Stimulated activated CD8-positive, alpha-beta memory T cell treated with anti-CD3 and anti-CD28 coated beads, Interleukin-15, amount 100 ng/mL, for 24 hours (primary cell): ENCODE data around the gene GRIN3A.

Source experiments
- DNase-seq: peaks from one replicate; pipeline ENCODE4 v3.0.0-alpha.2; 2020; ENCODE audit warnings: low read depth

Gene GRIN3A

DNA sequence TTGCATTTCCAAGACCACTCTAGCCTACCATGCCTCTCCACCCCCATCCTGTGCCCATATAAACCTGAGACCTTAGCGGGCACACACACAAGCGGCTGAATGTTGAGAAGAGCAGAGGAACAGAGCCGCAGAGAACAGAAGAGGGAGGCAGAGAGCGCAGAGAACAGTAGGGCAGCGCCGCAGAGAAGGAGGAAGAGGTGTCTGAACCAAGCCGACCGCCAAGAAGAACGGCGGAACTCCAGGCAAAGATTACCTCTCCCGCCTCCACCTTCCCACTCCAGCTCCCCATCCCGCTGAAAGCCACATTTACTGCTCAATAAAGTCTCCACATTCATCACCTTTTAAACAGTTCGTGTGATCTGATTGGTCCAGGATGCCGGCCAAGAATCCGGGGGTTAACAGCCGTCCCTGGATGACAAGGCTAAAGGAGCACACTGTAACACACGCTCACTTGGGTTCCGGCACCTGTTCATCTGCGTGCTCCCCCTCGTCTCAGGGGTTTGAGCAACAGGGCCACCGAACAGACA lies 33.2 kb downstream of the GRIN3A start:
- no peak for DNase-seq

DNA sequence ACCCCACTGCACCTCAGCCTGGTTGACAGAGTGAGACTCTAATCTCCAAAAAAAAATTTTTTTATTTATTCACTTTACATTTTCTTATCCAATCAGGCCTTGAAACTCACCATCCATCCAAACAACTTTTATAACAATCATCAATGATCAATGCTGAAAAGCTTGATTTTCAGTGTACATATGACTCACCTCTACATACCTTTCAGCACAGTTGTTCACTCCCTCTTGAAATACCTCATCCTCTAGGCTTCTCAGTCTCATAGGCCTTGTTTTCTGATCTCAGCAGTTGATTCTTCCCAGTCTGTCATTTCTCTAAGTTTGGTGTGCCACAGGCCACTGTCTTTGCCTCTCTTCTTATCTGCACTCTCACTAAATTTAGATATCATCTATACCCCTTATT lies 36.2 kb downstream of the GRIN3A start:
- no peak for DNase-seq

DNA sequence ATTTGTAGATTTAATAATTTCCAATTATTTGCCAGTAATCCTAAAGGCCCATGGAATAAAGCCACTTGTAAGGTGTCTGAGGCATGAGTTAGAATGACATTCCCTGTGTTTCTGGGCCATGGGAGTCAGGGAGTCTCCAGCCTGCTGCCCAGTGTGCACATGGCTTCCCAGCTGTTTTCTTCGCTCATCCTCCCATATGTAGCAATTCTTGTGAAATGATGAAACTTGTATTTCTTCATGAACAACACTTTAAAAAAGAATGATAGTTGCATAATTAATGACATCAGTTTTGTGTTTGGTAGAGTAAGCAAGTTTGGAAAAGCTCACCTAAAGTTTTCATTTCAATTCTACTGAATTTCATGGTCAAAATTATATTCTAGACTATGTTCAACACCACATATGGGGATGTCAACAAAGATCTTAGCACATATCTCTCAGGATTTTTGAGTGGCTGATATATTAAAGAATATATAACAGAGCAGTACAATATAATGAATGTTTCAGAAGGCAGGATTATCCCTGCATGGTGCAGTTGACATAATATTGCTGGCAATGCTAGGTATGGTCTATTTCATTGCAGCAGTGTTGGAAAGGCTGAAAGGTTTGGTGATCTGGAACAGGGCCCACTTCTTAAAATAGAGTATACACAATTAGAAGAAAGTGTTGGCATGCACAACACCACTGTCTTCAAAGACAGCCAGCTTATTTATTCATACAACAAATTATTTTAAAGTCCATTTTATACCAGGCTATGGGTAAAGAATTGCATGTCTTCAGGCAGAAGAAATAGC lies 44.7 kb downstream of the GRIN3A start:
- DNase-seq = no peak

DNA sequence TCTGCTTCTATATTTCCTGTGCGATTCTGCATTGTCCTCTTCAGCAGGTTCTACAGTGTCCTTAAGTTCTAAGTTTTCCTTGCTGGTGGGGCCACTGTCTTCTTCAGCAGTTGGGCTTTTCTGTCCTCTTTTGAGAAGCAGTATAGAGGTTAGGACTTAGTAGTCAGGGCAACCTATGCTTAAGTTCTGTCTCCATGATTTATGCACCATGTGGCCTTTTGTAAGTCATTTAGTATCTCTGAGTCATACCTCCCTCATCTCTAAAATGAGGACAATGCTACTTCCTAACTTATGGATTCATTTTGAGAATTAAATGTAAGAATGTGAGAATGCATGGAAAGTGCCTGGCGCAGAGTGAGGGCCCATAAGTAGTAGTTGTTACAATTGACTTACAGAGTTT lies 46.8 kb downstream of the GRIN3A start:
- DNase-seq = no peak

DNA sequence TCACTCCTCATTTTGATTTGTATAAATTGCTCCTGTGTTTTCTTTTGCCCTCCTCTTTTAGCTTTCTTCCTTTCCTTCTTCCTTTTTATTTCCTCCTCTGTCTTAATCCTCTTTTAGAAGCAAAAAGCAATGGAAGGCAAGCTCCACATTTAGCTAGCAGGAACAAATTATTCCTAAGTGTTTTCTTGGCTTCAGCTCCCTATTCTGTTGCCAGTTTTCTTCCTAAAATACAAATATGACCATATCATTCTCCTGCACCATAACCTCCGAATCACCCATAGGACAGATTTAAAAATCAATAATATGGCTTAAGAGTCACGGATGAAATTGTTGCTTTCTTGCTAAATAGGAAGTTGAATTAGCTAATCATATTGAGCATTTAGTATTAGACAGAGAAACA lies 49.4 kb downstream of the GRIN3A start:
- no peak for DNase-seq

DNA sequence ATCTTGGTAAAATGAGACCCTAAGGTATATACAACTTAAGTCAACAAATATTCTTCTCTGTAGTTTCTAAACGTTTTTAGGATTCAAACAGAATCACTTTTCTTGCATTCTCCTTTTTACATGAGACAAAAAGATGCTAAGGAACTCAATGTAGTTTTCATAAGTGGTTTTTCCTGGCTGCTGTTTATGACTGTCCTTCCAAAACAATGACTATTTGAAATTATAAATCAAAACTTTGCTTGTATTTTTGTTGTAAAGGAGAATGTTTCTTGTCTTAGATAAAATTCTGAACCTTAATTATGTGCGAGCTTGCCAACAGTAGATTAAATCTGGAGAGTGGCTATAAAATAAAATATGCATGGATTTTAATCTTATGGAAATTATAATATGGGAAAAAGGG lies 53.8 kb downstream of the GRIN3A start:
- DNase-seq = no peak

DNA sequence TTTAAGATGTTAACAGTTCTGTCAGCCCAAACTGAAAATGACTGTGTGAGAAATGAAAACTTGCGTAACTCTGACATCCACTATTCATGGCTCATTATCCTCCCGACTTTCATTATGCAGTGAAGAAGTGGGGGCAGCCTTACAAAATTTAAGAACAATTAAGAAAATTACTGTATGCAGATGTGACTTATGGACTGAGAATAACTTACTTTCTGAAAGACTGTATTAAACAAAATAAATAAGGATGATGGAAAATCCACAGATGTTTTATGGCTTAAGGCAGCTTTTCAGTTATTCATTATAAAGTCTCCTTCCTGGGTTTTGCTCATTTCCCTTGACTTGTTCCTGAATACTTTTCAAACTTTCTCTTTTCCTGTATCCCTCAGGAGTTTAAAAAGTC lies 55.2 kb downstream of the GRIN3A start:
- DNase-seq = no peak

DNA sequence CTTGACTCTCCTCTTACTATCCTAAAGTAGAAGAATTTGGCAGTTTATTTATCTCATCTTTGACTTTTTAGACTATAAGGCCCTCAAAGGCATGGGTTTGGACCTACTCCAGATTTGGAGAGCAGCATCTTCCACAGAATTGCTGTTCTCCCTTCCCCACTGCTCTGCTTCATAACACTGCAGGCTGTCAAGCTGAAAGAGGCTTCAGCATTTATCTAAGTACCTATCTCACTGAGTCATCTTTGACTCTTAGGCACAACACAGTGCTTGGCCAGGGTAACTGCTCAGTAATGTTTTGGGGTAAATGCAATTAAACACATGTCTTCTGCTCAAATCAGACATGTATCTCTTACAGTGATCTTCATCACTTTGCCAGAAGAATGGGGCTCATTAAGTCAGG lies 60.6 kb downstream of the GRIN3A start:
- no peak for DNase-seq

DNA sequence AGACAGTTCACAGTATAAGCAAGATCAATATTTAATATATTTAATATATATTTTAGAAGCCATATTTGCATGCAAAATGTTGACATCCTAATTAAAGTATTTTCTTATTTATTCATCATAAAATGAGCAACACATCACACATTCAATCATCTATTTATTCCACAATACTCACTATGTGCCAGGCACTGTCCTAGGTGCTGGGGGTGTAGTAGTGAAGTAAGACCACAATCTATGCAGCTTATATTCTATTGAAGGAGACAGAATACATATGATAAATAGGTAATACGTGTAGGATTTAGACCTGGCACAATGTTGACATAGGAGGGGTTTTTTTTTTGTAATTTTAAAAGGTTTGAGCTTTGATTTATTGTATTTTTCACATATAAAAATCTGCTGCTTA lies 63.1 kb downstream of the GRIN3A start:
- DNase-seq = no peak

DNA sequence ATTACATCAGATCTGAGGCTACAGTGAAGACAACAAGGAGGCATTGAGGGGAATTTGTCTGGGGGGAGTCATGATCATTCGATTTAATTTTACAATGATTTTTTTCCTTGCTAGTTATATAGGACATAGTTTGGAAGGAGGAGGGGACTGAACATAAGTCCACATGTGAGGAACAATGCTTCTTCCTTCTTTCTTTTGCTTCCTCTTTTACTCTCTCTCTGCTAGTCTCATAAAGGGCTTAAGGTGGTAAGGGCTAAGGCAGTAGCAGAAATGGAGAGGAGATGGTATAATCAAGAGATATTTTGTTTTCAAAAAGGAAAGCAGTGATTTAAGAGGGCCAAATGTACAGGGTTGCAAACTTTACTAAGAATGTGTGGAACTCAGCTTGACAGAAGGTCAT lies 64.3 kb downstream of the GRIN3A start:
- DNase-seq = no peak

DNA sequence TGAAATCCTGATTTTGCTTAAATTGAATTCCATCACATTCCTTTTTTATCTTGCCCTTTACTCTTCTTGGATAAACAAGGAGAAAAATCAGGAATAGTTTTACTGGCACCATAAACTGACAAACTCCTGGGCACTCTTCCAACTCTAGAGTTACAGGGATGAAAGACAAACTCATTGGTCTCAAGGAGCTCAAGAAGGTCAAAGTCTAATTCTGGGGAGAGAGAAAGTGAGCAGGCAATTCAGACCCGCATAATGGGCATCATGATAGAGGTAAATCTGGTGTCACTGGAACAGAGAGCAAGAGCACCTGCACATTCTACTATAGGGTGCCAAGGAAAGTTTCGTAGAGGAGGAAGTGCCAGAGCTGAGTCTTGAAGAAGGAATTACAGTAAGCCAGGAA lies 64.8 kb downstream of the GRIN3A start:
- no peak for DNase-seq

DNA sequence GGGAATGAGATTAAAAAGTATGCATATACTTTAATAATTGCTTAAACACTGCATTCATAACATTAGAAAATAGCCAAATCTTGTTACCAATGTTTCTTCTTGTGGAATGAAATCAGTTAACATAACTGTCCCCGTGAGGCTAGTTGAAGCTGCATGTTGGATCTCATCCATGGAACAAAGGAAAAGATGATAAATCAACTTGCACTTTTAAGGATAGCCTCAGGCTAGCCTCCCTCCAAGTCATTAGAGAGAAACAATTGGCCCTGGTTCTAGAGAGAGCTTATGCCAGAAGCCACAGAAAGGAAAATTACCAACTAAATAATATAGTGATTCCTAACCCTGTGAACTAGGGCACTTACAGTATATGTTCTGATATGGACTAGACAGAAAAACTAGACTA lies 66.9 kb downstream of the GRIN3A start:
- DNase-seq = no peak

DNA sequence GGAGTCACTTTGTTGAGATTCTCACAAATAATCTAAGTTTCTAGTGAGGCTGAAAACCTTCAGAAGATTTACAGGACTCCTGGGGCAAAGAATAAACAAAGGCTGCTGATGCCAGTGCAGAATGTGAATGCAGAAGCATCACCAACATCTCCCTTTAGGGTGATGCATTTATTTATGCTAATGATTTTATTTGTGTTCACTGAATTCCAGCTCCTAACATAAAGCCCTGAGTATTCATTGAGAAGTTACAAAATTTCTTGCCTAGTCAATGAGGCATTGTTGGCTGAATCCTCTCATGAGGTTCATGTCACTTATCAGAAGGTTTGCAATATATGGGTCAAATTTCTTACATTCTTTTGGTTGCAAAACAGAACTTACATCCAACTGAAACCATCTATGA lies 70.0 kb downstream of the GRIN3A start:
- DNase-seq = no peak

DNA sequence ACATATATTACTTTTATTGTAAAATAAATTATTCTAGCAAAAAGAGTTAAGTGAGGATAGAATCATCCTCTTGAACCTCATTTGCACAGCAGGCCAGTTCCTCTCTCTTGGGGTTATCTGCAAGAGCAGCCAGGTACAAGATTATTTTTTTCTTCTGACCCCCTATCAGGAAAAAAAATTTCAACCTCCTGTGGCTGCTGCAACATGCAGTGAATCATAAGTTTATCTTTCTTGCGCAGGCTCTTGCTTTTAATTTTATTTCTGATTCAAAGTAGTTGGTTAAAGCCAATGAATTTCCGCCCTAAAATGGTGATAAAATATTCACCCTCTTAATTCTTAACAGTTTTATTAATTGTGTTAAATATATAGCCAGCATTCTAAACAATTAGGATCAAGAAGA lies 74.0 kb downstream of the GRIN3A start:
- no peak for DNase-seq

DNA sequence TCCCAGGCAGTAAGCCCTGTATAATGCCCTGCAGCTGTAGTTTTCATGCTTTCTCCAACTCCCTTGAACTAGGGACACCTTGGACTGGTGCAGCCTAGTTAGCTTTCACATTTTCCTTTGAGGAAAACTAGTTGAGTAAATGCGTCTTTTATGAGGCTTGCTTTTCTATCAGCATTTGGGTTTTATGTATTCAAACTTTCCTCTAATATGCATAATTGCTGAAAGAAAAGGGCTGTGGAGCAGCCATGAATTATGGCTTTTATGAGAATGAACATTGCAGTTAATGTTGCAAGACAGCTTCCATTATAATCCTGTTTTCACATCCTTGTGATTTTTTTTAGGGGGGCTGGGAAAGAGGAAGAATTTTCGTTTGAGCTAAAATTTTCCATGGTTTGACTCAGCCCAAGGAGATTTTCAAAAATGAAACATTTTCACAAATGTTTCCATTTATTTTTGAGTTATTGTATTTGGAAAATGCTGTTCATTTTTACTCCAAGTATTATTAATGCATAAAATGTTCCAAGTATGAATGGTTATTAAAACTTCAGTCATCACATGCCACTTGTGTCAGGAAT lies 85.8 kb downstream of the GRIN3A start:
- DNase-seq = no peak

DNA sequence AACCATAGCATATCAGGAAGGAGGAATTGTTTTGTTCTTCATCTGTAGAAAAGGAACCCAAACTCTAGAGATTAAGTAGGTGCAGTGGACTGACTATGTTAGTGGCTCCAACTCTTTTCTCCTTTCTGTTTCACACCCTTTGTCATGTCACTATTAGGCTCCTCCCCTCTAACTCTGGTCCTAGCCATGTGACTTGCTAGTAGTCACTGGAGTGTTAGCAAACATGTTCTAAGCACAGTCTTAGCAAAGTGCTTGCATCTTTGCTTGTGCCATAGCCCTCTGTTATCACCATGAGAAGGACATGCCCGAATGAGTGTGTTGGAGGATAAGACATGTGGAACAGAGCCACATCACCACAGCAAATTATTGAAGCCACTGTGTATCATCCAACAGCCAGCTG lies 88.3 kb downstream of the GRIN3A start:
- DNase-seq = no peak

DNA sequence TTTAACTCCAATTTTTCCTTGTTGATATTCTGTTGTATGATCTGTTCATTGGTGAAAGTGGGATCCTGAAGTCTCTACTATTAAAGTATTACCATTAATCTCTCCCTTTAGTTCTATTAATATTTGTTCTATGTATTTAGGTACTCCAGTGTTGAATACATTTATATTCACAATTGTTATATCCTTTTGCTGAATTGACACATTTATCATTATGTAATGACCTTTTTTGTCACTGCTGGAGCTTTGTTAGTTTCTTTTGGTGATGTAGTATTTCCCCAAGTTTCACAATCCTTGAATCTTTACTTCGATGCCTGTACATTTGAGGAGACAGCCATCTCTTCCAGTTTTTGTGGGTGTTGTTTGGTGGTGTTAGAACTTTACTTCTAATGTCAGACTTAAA lies 90.0 kb downstream of the GRIN3A start:
- no peak for DNase-seq

DNA sequence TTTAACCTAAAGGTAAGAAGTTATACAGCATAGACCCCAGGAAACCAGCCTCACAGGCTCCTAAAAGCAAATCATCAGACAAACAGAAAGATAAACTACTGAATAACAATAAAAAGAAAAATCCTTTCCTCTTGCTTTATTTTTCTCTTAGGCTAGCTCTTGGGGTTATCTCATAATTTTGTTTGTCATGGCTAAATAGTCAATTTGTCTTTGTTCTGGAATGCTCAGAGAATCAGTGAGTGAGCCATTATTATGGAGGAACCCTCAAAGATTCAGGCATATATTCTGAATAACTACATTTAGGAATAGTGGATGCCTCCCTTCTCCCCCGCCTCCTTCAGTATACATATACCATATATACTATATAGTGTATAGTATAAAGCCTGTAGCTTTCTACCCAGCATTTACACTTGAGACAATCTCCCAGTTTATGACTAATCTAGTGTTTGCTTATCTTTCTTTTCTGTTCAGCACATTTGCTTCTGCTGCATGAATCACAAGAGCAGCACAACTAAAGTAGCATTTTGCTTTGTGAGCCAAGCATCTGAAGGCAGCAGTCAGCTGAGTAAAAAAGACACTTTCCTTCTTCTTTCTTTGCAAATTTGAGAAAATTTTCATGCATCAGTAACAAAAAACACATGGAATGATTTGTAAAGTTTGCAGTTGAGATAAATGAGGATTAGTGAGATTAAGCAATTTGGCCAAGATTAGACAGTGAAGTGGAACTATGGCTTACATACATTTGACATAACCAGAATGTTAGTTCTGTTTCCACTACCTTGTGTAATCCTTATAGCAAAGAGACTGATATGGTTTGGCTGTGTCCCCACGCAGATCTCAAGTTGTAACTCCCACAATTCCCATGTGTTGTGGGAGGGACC lies 98.4 kb downstream of the GRIN3A start:
- DNase-seq = no peak

DNA sequence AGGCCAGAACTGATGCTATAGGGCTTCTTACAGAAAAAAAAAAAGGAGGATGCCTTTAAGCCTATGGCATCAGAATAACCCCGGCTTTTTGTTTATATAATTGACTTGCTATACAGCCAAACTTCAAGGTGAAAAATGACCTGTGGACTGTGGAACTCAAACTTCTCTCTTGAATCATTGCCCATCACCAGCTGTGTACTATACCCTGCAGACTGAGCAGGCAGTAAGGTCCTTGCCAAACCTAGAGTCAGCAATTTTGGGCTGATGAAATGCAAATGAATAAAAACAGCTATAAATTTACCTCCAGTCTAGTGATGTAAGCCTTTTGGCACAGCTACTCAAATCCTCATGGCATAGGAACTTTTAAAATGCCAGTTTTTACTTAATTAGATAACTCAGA lies 99.1 kb downstream of the GRIN3A start:
- no peak for DNase-seq

DNA sequence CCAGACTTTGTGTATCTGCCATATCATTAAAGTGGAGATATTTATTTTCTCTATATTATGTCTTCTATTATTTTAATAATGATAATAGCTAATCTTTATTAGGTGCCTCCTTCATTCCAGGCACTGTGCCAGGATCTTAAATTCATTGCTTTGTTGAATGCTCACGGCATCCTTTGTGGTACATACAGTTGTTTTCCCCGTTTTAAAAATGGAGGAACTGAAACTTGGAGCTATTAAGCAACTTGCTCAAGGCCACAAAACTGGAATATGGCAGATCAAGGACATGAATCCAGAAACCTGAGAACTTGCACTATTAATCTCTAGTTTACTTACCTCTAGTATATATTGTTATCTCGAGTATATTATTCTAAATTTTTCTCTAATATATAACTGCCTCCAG lies 102.2 kb downstream of the GRIN3A start:
- DNase-seq = no peak

DNA sequence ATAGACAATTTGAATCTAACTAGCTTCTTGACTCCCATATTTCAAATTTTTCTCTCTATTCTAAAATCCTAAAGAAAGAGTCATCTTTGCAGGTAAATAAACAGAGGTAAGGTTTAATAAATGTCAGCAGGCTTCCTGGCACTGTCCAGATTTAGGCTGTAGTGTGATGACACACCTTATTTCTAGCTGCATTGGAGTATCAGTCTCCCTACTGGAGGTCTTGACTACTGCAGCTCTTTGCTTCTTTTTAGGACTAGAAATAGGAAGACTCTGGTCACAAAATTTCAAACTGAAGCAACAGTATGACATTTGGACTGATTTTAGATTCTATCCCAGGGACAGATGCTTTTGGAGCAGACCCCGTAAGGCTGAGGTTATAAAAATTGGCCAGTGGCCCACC lies 103.0 kb downstream of the GRIN3A start:
- DNase-seq = no peak

DNA sequence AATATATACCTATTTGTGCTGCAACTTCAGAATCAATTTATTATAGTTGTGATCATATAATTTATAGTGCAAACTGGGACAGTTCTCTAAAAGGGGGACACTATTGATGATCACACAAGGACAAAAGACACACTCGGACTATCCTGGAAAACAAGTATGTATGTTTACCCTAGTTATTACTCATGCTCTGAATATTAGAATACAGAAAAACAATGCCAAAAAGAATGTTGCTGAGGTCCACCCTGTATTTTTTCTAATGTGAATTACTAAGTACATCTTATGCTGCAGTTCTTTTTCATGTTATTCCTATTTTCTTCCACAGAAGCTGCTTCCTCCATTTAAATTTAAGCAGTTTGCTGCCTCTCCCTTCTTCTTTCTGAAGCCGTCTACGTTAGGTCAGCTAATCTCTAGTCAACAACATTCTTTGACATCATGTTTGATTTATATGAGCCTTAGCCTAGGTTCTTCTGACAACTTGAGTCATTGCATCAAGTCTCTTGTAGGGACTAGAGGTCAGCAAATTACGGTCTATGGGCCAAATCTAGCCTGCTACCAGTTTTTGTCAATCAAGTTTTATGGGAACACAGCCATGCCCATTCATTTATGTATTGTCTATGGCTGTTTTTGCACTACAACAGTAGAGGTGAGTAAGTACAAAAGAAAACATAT lies 103.6 kb downstream of the GRIN3A start:
- DNase-seq = no peak
